Fibroblast of peridontal ligament (primary cell): ENCODE data around the gene ZNF747.

Source experiments
- DNase-seq: peaks from one replicate; pipeline ENCODE4 v3.0.0-alpha.2; 2010; ENCODE audit errors: extremely low read depth

ZNF747 gene

GRCh38 chr16:30534368-30535105 lies at the start of gene ZNF747:
TSS of gene ZNF747 (minus strand) at chr16:30534858. CDS start at chr16:30534679, 179 bp downstream.
- DNase-seq, result peak; percentile 79

- DNase-seq, result no peak
Measured at GRCh38 chr16:30582611-30583340, 48.1 kb upstream of the ZNF747 start.

DNA sequence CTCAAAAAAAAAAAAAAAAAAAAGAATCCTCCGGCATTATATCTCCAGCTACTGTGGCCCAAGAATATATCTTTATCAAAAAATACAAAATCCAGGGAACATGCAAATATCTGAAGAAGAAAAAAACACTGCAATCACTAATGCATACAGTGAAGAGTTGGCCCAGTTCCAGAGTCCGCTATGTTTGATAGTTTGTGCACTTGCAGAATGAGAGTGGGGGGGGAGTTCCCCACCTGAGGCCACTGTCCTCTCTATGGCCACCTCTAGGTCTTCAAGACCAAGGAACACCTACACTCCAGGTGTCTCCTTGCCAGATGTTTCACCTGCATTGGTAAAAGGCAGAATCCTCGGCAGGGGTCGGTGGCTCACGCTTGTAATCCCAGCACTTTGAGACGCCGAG lies 46.8 kb upstream of the ZNF747 start:
- no peak for DNase-seq

- no peak for DNase-seq
Measured at GRCh38 chr16:30574678-30575077, 40.0 kb upstream of the ZNF747 start.

DNA sequence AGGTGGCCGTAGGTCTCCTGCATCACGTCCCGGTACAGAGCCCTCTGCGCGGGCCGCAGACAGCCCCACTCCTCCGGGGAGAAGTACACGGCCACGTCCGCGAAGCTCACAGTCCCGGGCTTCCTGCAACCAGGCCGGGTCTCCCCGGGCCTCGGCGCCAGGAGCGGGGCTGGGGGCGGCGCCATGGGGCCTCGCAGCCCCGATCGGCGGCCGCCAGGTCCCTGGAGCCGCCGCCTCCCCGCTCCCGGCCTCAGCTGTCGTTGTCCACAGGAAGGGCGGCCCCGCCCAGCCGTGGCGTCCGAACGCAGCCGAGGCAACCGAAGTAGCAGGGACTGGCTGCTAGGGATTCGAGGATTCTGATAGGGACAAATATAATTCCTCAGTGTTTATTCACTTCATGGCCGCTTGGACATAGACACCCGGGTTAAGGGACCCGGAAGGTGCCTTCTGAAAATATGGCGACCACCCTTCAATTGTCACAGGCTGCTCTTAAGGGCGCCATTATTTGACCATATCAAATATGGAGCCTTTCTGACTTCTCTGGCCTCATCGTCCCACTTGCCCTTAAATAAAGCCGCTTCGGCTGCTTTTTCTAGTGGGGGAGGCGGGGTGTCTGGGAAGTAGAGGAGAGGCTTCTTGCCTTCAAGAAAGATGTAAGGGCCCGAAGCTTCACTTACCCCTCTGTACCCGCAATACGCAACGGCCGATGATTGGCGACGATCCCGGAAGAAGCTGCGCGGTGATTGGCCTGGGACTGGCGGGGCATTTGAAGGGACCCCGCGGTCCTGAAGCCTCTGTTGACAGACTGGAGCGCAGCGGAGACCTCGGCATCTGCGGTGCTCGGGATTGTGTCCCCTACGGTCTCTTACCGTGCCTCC lies 37.0 kb upstream of the ZNF747 start, which contains the start of gene ZNF688:
TSS of gene ZNF688 (minus strand) at position 270 of the 878 bp plus-strand sequence. CDS start at position 185, 85 bp downstream.
- peak; percentile 98 for DNase-seq

DNA sequence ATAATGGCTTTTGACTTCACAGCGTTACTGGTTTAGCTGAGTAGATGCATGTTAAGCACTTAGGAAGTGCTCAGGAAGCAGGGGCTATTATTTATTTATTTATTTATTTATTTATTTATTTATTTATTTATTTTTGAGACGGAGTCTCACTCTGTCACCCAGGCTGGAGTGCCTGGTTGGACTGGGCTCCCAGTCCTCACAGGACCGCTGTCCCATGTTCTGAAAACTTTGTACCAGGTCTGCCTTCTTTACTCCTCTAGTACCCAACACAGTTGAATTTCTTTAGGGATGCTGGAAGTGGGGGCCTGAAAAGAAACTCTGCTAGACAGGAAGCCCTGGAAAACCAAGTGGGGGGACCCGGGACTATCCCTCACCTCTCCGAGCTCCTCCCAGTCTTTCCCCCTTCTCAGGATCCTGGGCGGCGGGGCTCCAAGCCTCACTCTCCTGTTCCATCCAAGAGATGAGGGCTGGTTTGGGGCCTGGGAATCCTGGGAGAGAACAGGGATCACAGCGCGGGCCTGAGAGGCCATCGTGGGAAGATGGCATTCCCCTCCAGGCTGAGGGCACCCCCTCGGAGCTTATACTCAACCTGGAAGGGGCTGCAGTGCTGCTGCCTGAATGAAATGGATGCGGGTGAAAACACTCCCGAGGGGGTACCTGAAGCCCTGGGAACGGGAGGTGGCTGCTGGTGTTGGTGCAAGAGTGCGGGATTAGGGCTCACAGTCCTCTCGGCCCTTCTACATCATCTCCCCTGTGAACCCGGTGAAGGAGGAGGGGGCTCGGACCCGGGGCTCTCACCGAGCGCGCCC lies 36.2 kb upstream of the ZNF747 start:
- DNase-seq, result peak; percentile 45

DNA sequence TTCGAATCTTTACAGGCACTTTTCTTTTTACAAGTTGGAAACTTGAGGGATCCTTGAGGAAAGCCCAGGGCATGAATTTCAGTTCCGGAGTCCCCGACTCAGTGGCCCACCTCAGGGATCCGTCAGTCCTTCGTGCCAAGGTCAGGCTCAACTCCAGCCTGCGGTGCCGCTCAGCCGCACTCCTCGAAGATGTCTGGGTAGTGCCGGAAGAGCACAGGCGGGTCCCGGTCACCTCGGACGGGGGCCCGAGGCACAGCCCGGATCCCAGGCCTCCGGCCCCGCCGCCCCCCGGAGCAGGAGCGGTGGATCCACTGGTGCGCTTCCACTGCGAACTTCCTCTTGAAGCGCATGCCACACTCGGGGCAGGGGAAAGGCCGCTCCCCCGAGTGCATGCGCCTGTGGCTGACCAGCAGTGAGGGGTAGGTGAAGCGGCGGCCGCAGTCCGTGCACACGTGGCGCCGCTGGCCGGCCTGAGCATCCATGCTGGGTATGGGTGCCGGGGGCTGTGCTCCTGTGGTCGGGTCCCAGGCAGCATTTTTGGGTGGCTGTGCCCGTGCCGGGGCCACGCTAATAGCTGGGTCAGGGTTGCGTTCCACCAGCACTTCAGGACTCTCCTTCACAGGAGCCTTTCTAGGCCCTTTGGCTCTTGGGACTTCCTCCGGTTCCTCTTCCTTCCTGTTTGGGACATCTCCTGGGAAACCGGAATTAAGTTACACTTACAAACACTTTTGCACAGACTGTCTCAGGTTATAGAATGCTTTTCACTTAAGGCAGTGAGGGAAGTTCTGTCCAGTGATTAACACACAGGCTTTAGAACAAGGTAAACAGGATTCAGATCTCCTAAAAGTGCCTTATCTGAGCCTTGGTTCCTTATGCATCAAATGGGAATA lies 35.3 kb upstream of the ZNF747 start:
- no peak for DNase-seq

- no peak for DNase-seq
Measured at GRCh38 chr16:30569281-30569680, 34.6 kb upstream of the ZNF747 start.

DNA sequence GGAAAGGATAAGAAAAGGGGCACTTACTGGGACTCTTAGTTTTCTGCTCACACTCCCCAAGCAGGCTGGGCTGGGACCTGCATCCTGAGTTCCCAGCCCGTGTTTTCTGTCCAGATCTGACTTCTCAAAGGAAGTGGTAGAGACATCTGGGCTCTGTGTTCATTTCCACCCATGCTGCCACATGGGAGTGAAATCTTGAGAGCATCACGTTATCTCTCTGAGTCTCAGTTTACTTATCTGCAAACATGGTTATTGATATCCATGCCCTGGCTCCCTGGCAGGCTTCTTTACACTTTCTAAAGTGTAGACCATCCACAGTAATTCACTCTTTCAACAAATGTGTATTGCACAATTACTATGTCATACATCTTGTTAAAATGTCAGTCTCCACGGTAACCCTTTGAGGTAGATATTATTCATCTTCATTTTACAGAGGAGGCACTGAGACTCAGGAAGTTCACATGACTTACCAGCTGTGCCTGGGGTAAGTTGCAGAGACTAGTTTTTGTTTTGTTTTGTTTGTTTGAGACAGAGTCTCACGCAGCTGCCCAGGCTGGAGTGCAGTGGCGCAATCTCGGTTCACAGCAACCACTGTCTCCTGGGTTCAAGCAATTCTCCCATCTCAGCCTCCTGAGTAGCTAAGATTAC lies 33.5 kb upstream of the ZNF747 start:
- DNase-seq, result peak; percentile 74

DNA sequence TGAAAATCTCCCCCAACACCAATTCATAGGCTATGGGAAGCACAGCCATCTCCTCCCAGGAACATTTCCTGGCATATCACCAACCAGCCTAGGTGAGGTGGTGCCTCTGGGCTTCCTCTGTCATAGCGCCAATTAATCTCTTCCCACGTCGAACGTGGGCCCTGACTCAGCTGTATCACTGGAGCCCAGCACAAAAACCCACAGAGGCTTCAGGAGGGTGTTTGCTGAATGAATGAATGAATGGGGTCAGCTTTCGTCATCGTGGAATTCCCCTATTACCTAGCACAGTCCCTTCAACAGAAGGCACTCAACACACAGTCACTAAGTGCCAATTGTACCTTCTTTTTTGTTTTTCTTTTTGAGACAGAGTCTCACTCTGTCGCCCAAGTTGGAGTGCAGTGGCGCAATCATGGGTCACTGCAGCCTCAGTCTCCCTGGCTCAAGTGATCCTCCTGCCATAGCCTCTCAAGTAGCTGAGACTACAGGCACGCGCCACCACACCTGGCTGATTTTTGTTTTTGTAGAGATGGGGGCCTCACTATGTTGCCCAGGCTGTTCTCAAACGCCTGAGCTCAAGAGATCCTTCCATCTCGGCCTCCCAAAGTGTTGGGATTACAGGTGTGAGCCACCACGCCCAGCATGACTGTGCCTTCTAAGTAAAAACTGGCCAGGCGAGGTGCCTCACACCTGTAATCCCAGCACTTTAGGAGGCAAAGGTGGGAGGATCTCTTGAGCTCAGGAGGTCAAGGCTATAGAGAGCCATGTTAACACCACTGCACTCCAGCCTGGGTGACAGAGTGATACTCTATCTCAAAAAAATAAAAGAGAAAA lies 32.7 kb upstream of the ZNF747 start:
- DNase-seq, result no peak

- no peak for DNase-seq
Measured at GRCh38 chr16:30566531-30566930, 31.9 kb upstream of the ZNF747 start.

DNA sequence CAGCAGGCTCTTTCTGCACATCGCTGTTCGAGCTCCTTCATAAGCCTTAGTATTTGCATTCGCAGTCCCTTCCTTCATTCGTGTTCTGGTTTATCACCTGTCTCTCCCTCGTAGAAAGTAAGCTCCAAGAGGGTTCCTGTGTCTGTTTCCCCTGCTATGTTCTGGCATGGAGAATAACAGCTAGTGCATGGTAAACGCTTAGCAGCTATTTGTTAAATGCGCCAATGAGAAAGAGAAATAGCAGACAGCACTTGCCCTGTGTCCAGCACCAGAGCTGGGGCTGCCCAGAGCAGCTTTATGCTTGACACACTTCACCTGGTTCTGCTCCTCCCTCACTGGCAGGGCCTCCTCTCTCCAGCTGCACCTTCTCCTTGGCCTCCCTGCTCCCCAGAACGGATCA lies 31.3 kb upstream of the ZNF747 start:
- DNase-seq, result no peak

- no peak for DNase-seq
Measured at GRCh38 chr16:30565526-30565925, 30.9 kb upstream of the ZNF747 start.

GRCh38 chr16:30562021-30562420 lies 27.4 kb upstream of the ZNF747 start:
- DNase-seq, result no peak

DNA sequence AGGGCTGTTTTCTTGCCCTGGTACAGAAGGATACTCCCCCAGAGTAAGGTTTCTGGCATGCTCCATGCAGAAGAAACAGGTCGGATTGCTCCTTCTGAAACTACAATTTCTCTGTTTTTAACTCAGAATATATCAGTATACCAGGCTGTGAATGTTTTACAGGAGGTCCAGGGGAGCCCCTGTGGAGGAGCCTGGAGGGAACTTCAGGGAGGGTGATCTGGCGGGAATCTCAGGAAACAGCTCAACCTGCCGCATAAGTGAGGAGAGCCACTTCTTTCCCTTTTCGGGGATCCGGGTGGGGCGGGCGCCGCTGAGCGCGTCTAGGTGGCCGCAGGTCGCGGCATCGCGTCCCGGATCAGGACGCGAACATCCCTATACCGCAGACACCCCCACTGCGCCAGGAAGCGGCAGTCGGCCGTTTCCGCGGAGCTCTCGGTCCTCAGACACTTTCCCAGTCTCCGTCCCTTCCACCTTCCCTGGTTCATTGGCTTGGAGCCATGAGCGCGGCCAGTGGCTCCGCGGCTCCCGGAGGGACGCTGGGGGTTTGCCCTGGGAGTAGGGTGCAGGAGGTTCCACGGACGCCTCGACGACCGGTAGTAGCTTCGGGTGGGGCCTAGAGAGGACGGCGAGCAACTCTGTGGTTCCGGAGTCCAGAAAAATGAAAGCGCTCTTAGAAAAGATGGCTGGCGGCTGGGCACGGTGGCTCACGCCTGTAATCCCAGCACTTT lies 26.6 kb upstream of the ZNF747 start:
- DNase-seq, result no peak

- DNase-seq, result no peak
Measured at GRCh38 chr16:30559690-30560089, 25.0 kb upstream of the ZNF747 start.

GRCh38 chr16:30558789-30559377 lies 24.2 kb upstream of the ZNF747 start:
- no peak for DNase-seq
